HG03175 (cell line): ENCODE data around the gene TOR2A.
"Not testable (repeated sequence)": the region's sequence is repeated elsewhere in the genome, so short reads cannot be mapped to it uniquely, and the experiment has no call there.

Source experiments
- ATAC-seq: cut with Tn5 transposase; IDR thresholded peaks from one replicate; pipeline ENCODE4 v1.9.1; 2021; ENCODE audit warnings: mild to moderate bottlenecking, moderate library complexity; ENCODE audit not compliant: unreplicated experiment

The TOR2A gene

DNA sequence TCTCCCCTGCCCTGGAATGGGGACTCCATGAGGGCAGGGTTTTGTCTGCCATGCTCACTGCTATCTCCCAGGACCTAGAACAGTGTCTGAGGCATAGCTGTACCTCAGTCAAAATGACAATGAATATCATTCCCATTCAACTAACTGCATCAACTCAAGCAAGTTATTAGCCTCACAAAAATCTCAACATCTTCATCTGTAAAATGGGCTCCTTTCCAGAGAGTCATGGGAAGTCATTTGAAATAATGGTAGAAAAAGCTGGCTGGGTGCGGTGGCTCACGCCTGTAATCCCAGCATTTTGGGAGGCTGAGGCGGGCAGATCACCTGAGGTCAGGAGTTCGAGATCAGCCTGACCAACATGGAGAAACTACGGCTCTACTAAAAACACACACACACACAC is 34.0 kb upstream of the TOR2A start:
- ATAC-seq, result no peak

DNA sequence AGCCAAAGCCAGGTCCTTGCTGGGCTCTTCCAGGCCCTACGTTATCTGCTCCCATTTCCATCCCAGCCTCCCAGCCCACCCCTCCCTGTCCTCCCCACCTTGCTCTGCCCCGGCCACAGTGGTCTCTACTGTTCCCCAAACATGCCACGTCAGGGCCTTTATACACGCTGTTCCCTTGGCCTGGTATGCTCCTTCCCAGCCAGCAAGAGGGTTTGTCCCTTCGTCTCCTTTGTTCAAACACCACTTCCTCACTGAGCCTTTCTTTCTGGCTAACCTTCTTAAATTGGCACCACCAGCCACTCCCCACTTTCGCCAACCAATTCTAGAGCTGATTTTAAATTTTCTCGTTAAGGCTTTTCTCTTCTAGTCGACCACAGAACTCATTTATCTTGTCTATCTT is 33.6 kb upstream of the TOR2A start:
- no peak for ATAC-seq

- no peak for ATAC-seq
Measured at GRCh38 chr9:127767909-127768331, 32.8 kb upstream of the TOR2A start.

- no peak for ATAC-seq
Measured at GRCh38 chr9:127767410-127767809, 32.3 kb upstream of the TOR2A start.

DNA sequence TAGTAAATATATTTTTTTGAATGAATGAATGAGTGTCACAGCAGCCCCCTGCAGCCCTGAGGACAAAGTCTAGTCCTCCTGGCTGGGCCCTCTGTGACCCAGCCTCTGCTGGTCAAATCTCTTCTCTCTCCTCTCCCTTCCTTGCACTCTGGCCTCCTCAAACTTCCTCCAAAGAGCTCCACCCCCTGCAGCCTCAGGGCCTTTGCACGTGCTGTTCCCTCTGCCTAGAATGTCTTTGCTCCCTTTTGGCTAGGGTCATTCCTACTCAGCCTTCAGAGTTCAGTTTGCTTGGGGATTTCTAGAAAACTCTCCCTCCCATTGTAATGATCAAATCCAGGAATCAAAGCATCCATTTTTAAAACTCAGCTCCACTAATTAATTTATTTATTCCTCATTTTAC is 30.3 kb upstream of the TOR2A start:
- ATAC-seq, result no peak

GRCh38 chr9:127763918-127764384 is 28.9 kb upstream of the TOR2A start:
- ATAC-seq, result no peak

GRCh38 chr9:127762111-127762676 is 27.1 kb upstream of the TOR2A start:
- ATAC-seq, result no peak

DNA sequence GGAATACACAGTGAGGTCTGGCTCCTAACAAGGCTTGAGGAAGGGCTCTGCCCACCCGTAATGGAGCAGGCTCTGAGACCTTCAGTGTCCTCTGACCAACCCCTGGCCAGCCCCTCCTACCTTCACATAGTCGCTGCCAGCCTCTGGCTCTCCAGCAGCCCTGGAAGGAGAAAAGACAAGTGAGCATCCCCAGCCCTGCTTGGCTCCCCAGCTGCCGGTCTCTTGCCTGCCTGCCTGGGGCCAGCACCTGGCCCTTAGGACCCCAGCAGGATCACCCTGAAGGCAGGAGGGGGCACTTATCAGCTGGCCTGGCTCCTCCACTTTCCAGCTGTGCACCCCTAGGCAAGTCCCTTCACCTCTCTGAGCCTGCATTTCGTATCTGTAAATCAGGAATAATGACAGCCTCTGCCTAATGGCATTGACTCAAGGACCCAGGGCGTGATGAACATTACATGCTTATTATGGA is 26.4 kb upstream of the TOR2A start:
- no peak for ATAC-seq

DNA sequence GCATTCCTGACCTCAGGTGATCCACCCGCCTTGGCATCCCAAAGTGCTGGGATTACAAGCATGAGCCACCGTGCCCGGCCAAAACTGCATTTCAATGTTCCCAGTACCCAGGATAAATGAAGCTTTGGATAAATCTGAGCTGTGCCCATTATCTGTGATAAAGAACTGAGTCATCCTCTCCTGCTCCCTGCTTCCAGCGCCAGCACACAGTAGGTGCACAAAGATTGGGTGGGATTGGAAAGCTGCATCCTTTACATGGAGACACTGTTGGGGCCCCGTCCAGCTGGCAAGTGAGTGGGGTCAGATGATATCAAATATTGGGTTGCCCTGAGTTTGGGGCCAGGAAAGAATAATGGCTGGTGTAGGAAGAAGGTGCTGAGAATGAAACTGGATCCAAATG is 26.0 kb upstream of the TOR2A start:
- no peak for ATAC-seq

DNA sequence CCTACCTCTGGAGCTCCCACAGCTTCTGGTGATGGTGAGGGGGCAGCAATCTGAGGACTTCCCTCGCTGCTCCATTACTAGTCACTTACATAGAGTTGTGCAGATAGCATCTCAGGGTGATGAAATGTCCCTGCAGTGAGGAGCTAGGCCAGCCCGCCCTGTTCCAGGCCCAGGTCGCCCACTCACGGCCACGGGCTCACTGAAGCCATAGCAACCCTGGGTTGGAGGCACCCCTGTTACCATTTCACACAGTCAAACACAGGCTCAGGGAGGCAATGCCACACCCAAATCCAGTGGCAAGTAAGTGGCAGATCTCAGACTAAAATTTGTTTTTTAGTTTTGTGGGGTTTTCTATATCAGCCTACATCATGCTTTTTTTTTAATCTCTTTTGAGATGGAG is 23.7 kb upstream of the TOR2A start:
- no peak for ATAC-seq

DNA sequence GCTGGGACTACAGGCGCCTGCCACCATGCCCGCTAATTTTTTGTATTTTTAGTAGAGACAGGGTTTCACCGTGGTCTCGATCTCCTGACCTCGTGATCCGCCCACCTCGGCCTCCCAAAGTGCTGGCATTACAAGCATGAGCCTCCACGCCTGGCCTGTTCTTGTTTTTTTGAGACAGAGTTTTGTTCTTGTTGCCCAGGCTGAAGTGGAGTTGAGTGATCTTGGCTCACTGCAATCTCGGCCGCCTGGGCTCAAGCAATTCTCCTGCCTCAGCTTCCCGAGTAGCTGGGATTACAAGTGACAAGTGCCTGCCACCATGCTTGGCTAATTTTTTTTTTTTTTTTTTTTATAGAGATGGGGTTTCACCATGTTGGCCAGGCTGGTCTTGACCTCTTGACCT is 21.7 kb upstream of the TOR2A start:
- not testable (repeated sequence) for ATAC-seq

- no peak for ATAC-seq
Measured at GRCh38 chr9:127756233-127756632, 21.1 kb upstream of the TOR2A start.

DNA sequence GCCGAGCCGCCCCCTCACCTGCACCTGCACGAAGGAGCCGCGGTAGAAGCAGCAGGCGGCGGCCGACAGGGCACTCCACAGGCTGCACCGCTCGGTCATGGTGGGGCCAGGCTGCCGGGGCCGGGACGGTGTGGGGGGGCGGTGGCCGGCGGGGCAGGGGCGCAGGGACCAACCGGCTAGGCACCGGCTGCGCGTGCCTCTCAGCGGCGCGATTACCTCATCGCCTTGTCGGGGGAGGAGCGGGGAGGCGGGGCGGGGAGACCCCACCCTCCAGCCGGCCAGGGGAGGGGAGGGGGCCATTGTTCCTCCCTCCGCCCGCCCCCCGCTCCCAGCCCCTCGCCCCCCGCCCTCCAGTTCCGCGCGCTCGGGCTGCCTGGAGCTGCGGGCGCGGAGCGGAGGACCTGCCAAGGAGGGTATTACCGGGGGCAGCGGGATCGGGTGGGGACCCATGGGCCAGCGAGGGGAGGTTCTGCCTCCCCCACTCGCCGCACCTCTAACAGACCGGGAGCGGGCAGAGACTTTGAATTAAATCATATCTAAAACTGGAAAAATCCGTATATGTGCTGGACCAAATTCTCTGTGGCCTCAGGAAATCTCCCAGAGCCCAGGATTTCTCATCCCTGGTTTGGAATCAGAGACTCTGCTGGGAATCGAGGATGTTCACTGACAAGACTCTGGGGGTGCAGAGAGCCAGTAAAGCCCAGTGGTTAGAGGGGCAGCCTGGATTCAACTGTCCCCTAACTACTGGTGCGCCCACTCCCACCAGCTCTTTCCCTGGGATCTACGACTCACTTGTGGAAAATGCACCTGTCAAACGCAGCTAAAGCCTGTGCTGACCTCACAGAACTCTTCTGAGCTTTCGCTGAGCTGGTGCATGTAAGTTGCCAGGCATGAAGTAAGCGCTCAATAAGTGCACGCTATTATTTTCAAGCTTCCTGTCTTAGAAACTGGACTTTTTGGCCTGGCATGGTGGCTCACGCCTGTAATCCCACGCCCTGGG is 20.3 kb upstream of the TOR2A start:
- ATAC-seq, result no peak

- no peak for ATAC-seq
Measured at GRCh38 chr9:127754099-127755060, 19.3 kb upstream of the TOR2A start.

- ATAC-seq, result no peak
Measured at GRCh38 chr9:127753622-127754021, 18.5 kb upstream of the TOR2A start.

DNA sequence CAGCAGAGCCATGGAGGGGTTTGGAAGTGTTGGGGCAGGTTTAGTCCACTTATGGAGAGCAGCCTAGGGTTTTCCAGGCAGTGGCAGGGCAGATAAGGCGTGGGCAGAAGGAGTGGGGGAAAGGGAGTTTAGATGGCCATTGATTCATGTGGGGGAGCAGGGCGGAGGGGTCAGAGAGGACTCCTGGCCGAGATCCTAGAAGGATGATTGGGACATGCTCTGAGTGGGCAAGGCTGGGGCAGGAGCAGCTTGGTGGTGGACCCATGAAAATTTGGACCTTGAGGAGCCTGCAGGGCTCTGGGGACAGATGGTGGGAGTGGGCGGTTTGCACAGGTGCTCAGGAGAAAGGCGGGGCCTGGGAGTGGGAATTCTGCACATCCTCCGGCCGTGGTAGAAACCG is 18.1 kb upstream of the TOR2A start:
- no peak for ATAC-seq

GRCh38 chr9:127751269-127752054 is 16.4 kb upstream of the TOR2A start:
- ATAC-seq, result no peak

DNA sequence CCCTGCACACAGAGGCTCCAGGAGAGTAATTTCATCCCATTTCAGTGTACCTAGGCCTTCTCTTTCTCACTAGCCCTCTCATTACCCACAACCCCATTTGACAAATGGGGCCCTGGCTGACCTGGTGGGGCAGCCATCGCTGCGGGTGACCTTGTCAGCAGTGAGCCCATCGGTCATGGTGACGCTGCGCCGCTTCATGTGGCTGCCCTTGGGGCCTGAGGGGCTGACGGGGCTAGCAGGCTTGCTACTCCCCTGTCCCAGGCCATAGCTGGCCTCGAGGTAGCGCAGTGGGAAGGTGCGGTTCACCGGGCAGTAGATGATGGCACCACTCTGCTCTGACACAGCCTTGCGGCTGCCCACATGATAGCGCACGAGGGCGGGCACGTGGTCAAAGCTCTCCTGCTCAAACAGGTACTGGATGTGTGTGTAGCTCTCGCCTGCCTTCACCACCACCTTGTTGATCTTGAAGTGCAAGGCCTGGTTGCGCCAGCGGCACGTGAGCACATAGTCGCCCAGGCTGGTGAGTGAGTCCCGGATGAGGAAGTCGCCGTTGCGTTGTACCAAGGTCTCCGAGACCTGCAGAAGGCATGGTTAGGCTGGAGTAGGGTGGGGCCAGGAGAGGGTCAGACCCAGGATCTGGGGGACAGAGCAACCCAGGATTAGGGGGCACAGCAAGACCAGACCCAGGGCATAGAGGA is 14.1 kb upstream of the TOR2A start:
- no peak for ATAC-seq

DNA sequence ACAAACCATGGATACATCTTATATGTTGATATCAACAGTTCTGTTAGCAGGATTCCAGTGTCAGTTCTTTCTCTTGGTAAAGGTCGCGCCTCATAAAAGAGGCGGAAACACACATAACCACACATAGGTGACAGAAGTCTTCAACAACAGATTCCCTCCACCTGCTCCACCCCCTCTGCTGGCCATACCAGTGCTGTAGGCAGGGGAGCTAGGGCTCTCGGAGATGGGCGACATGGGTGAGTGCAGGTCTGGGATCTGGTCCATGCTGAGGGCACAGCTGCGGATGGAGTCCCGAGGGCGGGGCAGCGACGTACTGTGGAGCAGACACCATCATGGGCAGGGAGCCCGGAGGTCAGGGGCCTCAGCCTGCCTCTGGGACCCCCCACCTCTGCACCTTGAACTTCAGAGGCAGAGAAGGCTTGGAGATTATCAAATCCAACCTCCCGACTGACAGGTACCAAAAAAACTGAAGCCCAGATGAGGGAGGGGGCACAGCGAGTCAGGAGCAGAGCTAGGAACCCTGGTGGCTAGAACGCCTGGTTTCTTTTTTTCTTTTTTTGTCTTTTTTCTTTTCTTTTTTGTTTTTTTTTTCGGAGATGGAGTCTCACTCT is 12.0 kb upstream of the TOR2A start:
- ATAC-seq, result no peak
